GM18909 (cell line): ENCODE measurements around the gene DNAH6.

ENCODE experiments used
- ATAC-seq: cut with Tn5 transposase; IDR thresholded peaks from one replicate; pipeline ENCODE4 v1.9.1; 2021; ENCODE audit warnings: mild to moderate bottlenecking; ENCODE audit not compliant: unreplicated experiment, poor library complexity

DNAH6 gene

DNA sequence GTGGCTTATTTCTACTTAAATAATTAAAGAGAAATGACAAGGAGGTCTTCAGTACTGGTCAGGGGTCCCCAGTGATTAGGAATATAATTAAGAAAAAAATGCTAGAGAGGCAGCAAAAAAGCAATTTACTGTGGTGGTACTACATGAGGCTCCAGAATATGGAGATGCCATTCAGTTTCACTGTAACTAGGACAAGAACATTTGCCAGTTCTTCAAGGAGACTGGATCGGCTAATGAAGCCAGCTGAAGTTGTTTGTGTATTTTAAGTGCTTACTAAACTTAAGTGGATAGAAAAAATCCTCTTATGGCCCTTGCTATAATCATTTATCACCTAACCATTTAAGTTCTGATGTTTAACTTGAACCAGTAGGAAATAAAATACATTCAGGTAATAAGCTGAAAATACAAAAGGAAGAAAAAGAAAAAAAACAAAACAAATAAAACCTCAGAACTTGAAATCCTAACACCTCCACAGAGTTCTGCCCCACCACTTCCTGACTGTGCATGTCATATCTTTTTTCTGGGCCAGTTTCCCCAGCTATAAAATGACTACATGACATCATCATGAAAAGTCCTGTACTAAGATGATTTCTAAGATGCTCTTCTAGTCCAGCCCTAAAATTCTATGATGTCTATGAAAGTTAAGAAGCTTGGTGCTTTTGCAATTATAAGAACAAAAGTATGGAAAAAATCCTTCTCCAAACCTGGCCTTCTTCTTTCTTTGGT is 266.6 kb downstream of the DNAH6 start:
- no peak for ATAC-seq

DNA sequence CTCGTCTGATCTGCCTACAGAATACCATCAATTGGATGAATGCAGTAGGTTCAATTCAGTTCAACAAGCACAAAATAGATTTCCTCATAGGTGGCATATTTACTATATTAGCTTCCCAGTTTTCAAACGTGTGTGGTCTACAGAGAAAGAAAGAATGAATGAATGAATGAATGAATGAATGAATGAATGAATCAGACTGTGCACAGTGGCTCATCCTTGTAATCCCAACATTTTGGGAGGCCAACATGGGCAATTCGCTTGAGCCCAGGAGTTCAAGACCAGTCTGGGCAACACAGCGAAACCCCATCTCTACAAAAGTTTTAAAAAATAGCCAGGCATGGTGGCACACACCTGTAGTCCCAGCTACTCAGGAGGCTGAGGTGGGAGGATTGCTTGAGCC is 269.7 kb downstream of the DNAH6 start:
- ATAC-seq = no peak

DNA sequence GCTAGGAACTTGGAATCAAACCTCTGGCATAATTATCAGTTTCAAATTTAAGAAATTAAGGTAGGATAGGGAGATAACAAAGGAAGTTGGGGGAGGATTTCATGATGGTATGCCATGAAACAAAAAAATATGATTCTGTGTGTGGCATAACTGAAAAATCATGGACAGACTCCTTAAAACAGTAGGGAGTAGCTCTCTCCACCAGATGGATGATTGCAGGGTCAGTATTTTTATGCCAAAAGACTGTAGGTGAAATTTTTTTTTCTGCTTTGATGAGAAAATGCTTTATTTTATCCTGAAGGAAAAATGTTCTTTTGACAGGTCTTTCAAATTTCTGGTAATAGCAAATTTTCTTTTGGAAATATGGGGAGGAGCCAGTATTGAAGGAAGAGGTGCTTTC is 270.3 kb downstream of the DNAH6 start:
- ATAC-seq = no peak

DNA sequence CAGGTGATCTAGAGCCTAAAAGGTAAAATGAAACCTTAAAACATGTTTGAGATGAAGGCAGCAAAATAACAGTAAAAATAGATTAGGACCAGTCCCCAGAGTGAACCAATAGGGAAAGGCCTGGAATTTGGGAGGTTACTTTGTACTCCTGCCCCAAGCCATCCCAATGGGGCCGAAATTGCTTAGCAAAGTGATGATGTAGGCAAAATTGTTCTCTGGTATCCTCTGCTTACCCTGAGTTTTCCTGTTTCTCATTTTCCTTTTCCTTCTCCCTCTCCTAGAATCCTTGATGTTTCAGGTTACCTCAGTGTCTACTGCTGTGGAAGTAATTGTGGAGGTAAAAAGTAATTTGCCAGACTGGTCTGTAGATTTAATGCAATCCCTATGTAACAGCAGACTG is 271.7 kb downstream of the DNAH6 start:
- no peak for ATAC-seq

DNA sequence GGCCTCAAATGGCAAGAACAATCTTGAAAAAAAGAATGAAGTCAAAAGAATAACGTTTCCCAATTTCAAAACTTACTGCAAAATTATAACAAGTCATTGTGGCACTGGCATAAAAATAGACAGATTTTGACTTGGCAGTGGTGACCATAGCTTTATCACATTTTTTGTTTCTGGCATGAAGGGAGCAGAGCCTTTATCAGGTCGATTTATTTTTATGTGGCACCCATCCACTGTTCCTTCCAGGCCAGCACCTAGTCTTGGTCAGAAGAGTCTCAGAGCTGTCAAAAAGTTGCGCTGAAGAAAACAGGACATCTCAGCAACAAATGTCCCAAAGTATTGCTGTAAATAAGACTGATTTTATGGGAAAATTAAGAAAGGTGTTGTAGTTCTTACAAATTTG is 272.2 kb downstream of the DNAH6 start:
- no peak for ATAC-seq

DNA sequence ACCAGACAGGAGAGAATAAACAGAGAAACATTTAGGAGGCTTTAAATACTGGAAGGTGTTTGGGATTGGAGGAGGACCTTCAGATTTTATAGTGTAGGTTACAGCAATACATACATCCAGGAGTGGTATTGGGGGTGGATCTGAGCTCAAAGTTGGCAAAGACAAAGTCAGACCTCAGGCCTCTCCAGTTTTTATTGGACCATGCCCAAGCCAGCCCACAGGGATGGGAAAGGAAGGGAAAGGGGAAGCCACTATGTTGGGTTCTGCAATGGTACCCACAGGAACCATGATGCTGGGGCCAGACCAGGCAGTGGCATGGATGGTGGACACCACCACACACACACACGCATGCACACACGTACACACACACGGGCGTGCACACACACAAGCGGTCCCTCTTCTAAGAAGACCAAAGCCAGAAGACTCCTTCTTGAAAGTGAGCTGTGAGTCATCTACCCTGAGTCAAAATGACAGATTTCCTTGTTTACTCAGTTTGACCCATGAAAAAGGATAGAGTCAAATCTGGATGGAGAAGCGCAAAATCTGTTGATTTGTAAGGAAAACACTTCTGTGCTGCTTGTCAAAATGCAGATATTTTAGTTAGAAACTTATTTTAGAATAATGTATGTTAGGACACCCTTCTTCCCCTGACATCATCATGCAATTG is 276.7 kb downstream of the DNAH6 start:
- no peak for ATAC-seq

DNA sequence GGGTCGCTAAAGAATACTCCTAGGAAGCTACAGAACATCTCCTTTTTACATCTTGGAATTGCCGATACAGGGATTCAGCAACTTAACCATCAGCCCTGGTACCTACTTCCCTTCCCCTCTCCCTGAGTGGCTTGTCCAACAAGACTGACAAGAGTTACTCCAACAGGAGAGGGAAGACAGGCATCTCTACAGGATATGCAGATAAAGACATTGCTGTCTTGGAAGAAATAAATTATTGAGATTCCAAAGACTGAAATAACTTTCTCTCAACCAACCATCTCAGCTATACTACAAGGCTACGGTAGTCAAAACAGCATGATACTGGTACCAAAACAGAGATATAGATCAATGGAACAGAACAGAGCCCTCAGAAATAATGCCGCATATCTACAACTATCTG is 277.3 kb downstream of the DNAH6 start:
- no peak for ATAC-seq

DNA sequence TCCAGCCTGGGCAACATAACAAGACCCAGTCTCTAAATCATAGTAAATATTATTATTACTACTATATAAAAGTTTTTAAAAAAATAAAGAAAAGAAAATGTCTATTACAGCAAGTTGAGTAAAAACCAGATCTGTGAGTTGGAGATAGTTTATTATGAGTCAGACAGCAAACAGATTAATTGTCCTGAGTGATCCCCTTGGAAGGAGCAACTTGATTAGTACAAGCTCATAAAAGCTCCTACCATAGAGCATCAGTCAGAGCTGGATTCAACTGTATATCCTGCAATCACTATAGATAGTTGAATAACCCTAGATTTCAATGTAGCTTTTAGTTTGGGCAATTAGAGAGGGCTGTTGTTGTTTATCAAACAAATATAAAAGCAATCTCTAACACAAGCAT is 280.5 kb downstream of the DNAH6 start:
- no peak for ATAC-seq

DNA sequence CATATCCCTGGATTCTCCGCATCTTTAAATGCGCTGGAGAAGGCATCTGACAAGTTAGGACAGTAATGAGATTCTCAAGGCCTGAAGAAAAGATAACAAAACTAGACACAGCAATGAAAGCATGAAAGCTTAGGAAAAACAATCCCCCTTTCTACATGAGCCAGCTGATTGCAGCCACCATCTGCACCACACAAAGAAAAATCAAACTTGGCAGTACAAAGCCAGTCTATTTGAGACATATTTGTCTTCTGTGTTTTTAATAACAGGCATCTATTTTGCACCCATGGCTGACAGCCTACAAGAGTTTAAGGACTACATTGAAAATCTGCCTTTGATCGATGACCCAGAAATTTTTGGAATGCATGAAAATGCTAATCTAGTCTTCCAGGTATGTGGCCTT is 281.0 kb downstream of the DNAH6 start:
- no peak for ATAC-seq

DNA sequence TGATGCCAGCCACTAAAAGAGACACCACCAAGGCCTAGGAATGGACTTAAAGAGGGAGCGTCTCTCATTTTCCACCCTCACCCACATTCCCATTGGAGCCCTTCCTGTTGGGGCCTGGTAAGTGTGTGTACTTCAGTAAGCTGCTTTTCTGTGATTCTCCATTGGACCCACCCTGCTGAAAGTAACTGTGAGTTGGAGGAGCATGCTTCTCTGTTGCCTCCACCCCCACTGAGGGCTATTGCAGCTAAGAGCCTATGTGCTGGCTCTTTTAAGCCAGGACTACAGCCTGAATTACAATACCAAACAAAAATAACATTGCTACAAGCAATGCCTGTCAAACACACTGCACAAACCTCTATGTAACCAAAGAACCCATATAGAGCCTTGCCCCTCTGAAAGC is 283.5 kb downstream of the DNAH6 start:
- ATAC-seq = peak; percentile 14

DNA sequence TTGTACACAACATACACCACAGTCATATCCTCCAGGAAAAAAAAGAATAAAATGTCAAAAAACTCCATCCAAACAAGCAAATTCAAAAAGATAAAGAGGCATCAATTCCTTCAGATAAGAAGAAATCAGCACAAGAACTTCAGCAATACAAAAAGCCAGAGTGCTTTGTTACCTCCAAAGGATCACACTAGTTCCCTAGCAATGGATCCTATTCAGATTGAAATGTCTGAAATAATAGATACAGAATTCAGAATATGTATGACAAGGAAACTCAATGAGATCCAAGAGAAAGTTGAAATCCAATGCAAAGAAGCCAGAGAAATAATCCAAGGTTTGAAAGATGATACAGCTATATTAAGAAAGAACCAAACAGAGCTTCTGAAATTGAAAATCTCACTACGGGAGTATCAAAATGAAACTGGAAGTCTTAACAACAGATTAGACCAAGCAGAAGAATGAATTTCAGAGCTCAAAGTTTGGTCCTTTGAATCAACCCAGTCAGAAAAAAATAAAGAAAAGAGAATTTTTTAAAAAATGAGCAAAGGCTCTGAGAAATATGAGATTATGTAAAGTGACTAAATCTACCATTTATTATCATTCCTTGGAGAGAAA is 284.0 kb downstream of the DNAH6 start:
- ATAC-seq = peak; percentile 84

DNA sequence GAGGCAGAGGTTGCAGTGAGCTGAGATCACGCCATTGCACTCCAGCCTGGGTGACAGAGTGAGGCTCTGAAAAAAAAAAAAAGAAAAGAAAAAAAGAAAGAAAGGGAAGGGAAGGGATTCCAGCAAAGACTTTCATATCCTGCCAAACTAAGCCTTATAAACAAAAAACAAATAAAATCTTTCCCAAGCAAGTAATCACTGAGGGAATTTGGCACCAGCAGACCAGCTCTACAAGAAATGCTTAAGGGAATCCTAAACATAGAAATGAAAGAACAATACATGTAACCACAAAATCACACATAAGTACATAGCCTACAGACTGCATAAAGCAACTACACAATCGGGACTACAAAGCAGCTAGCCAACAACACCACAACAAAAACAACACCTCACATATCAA is 285.5 kb downstream of the DNAH6 start:
- ATAC-seq = no peak

DNA sequence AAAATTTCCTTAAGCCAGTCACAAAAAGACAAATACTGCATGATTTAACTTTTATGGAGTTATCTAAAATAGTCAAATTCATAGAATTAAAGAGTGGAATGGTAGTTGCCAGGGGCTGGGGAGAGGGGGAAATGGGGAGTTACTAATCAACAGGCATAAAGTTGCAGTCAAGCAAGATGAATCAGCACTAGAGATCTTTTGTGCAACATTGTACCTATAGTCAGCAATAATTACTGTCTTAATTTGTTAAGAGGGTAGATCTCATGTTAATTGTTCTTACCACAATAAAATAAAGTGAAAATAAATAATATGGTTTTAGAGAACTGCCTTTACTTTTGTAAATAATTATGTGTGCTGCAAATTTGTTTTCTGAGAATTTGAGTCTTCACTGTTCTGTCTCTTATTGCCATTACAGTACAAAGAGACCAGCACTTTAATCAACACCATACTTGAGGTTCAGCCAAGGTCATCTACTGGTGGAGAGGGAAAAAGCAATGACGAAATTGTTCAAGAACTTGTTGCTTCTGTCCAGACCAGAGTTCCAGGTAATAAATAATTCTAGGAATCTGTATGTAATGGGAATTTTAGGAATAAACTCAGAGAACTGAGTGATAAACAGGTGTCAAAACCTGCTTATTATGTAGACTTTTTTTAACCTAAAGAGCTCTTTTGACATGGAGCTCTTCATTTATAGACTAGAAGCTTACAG is 289.1 kb downstream of the DNAH6 start:
- ATAC-seq = no peak

DNA sequence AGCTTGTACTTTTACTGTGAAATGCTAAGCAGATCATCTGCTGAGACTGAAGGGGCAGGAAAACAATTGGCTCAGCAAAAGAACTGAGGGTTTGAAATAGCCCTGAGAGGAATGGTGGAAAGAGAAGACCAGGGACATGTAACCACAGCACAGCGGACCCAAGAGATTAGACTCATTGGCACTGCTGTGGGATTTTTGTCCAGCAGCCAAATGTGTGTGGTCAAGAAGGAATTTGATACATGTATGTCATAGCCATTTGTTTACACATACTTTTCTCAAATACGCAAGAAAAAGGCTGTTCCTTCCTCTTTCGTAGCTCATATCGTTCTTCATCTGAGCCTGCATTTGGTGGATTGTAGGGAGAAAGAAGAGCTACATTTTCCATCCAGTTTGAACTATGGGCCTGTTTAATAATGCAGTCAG is 290.8 kb downstream of the DNAH6 start:
- ATAC-seq = no peak

DNA sequence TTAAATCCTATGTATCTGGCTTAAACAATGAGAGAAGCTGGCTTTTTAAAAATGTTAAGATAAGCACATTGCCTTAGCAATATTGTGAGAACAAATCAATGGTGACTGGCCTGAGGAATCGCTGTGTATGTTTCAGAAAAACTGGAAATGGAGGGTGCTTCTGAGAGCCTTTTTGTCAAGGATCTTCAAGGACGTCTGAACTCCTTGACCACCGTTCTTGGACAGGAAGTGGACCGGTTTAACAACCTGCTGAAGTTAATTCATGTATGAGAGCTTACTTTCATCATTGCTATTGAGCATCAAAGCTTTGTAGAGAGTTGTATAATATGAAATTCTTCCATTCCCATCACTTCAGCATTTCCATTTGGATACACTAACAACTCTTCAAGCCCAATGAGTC is 292.0 kb downstream of the DNAH6 start:
- ATAC-seq = no peak

DNA sequence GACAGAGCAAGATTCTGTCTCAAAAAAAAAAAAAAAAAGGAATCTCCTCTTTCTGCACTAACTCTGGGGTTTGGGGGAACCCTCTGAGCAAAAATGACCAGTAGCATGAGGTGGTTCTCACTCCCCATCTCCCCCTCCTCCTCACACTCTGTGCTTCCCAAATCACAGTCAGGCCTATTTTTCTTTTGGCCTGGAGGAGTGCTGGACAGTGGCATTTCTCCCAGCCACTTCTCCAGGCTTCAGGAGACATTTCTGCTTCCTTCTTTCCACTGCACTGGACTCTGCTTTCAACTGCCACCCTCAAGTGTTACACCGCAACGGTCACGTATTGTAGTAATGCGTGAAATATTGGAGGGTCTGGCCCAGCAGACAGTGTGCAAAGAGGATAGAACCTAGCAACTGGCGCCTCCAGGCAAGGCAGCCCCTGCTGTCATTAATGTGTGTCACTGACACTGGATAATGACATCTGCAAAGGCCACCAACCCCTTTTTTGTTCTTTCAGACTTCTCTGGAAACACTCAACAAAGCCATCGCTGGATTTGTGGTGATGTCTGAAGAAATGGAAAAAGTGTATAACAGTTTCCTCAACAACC is 295.6 kb downstream of the DNAH6 start:
- no peak for ATAC-seq

DNA sequence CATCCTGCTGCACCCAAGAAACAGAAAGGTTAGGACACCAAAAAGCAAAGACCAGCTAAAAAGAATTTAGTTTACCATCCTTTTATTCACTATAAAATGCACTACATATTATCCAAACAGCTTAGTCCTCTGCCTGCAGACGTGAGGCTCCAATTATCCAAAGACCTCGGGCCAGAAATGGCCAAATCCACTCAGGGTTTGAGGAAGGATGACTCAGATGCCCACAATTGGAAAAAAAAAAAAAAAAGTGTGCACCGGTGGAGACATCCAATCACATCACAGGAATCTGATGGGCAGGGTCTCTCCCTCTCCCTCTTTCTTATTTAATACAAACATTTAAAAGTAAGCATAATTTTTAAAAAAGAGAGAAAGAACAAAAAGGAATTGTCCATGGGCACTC is 298.8 kb downstream of the DNAH6 start:
- no peak for ATAC-seq

DNA sequence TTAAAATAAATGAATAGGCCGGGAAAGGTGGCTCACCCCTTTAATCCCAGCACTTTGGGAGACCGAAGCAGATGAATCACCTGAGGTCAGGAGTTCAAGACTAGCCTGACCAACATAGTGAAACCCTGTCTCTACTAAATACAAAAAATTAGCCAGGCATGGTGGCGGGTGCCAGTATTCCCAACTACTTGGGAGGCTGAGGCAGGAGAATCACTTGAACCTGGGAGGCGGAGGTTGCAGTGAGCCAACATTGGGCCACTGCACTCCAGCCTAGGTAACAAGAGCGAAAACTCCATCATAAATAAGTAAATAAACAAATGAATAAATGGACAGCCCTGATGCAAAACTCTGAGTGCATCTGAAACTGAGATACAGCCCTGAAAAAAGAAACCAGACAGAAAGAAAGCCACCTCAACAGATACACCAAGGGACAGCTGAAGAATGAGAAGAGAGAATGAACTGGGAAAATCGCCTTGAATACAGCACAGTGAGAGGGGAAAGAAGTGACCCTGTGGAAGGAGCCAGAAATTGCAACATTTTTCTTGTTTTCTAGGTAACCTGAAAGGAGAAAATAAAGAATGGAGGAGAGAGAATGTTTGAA is 300.2 kb downstream of the DNAH6 start:
- ATAC-seq = peak; percentile 77

DNA sequence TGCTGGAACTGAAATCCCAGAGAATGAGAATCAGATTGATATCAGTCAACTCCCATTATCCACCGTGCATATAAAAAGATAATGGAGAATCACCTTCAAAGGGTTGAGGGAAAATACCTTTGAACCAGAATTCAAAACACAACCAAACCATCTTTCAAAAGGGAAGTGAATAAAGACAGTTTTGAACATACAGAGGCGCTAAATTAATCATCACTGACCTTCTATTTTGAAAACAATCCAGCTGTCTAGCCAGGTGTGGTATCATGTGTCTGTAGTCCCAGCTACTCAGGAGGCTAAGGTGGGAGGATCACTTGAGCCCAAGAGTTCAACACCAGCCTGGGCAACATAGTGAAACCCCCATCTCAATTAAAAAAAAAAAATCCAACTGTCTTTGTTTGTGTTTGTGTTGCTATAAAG is 300.9 kb downstream of the DNAH6 start:
- ATAC-seq = peak; percentile 95

DNA sequence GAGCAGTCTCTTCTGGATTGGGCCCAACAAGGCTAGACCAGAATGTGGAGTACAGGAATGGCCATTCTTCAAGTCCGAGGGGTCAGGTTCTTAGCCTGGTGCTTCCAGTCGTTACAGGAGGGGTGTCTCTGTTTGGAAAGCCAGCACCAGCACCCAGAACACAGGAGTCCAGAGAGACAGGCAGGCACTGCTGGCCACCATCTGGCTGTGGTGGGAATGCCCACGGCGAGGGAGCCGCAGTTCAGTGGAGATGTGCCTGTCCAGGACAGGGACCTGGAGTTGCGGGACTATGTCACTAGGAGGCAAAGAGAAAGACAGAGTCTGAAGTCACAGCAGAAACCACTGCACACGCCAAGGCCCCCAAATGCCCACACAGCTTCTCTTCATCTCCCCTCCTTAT is 305.5 kb downstream of the DNAH6 start:
- ATAC-seq = no peak
